CD4-positive, CD25-positive, alpha-beta regulatory T cell (primary cell): ENCODE measurements around the gene SMTN. TPM values are rescaled to one million over a fixed set of nuclear protein-coding genes. Genes with fewer than 3 reads are reported as not detected.
A peak's percentile ranks its signal among the peaks of the same experiment; 100 is the strongest.
"Not testable (repeated sequence)": the region's sequence is repeated elsewhere in the genome, so short reads cannot be mapped to it uniquely, and the experiment has no call there.

ENCODE experiments used
- ATAC-seq, 2 donors: fragments of 150-1000 bp; cut with Tn5 transposase; one replicate each; pipeline ENCODE4 v1.10.0; 2021; ENCODE audit warnings: low read depth in 2 of 2, moderate number of reproducible peaks in 2 of 2, moderate library complexity in 1 of 2
- DNase-seq, 3 donors: peaks; one replicate each; pipeline versions ENCODE4 v3.0.0 to v3.0.0-alpha.2; 2012 to 2022; ENCODE audit warnings: mixed read lengths in 1 of 3
- H3K27ac ChIP-seq: one replicate; pipeline ENCODE4 v1.7.0; 2013; ENCODE audit warnings: mild to moderate bottlenecking, low read length; ENCODE audit not compliant: insufficient read depth, poor library complexity, severe bottlenecking
- H3K27me3 ChIP-seq: one replicate; pipeline ENCODE4 v1.7.0; 2013; ENCODE audit warnings: low read length; ENCODE audit not compliant: control insufficient read depth, insufficient read depth
- H3K36me3 ChIP-seq: one replicate; pipeline ENCODE4 v1.7.0; 2013; ENCODE audit warnings: mild to moderate bottlenecking, low read length, moderate library complexity; ENCODE audit not compliant: control insufficient read depth, insufficient read depth
- H3K4me1 ChIP-seq: 2 replicates; pipeline ENCODE4 v1.7.0; 2013; ENCODE audit warnings: mild to moderate bottlenecking, low read length; ENCODE audit not compliant: insufficient read depth, control insufficient read depth, poor library complexity, severe bottlenecking
- H3K4me3 ChIP-seq: one replicate; pipeline ENCODE4 v1.7.0; 2013; ENCODE audit warnings: low read depth, mild to moderate bottlenecking, low read length, moderate library complexity
- H3K9me3 ChIP-seq, 2 experiments: 1 replicate in 1 of 2; 2 replicates in 1 of 2; pipeline ENCODE4 v1.7.0; 2013; ENCODE audit warnings: low read length in 2 of 2, mild to moderate bottlenecking in 1 of 2, moderate library complexity in 1 of 2; ENCODE audit not compliant: control insufficient read depth in 2 of 2
- H3K27ac Mint-ChIP-seq, 3 donors: one replicate each; pipeline ENCODE4 v1.8.0; 2020 to 2022; ENCODE audit warnings: mild to moderate bottlenecking in 3 of 3, mixed read lengths in 3 of 3, moderate library complexity in 2 of 3
- H3K27me3 Mint-ChIP-seq: one replicate; pipeline ENCODE4 v1.8.0; 2022; ENCODE audit warnings: mild to moderate bottlenecking, mixed read lengths
- H3K36me3 Mint-ChIP-seq: one replicate; pipeline ENCODE4 v1.8.0; 2020; ENCODE audit warnings: mixed read lengths
- H3K4me1 Mint-ChIP-seq, 4 donors: one replicate each; pipeline ENCODE4 v1.8.0; 2020 to 2022; ENCODE audit warnings: mixed read lengths in 4 of 4, mild to moderate bottlenecking in 1 of 4
- H3K4me3 Mint-ChIP-seq, 4 donors: one replicate each; pipeline ENCODE4 v1.8.0; 2020 to 2022; ENCODE audit warnings: mild to moderate bottlenecking in 4 of 4, mixed read lengths in 4 of 4, moderate library complexity in 3 of 4
- H3K9me3 Mint-ChIP-seq, 7 donors: one replicate each; pipeline ENCODE4 v1.8.0; 2020 to 2022; ENCODE audit warnings: mixed read lengths in 7 of 7, mild to moderate bottlenecking in 3 of 7, moderate library complexity in 2 of 7
- polyA plus RNA-seq, 4 donors: library from polyadenylated mRNA; unstranded; fragments of 300-500 nt; fragmentation: Illumina TruSeq; gene quantifications; one replicate each; pipeline ENCODE4 v1.2.3, GENCODE V29; 2021
- total RNA-seq: library from RNA; stranded (reverse); gene quantifications from one replicate; pipeline ENCODE4 v1.2.3, GENCODE V29; 2022

The SMTN gene
- total and polyA plus RNA-seq, 5 donors from 2014 or later, result 0.33 to 6.5 (median 0.63) TPM; not detected in 1

- no peaks in the 10 kb centered on the region for H3K4me1 Mint-ChIP-seq
- no peak for ATAC-seq
Measured at GRCh38 chr22:31094741-31095140, 13.6 kb downstream of the SMTN start.

GRCh38 chr22:31095637-31096249 is 14.6 kb downstream of the SMTN start:
- DNase-seq (no peak), ATAC-seq (no peak)
- H3K27ac Mint-ChIP-seq, result peak overlapping the region in 1 of 3 donors; percentile 75
- Histone ChIP-seq H3K27ac (no peak overlapping the region), H3K9me3 (no peaks in the 10 kb centered on the region), H3K4me3 (no peak overlapping the region), H3K36me3 (no peaks in the 10 kb centered on the region), H3K4me1 (no peaks in the 10 kb centered on the region), H3K27me3 (no peaks in the 10 kb centered on the region)
- H3K9me3 Mint-ChIP-seq, result no peaks in the 10 kb centered on the region
- H3K36me3 Mint-ChIP-seq, result peaks cover 5% of the 10 kb centered on the region
- H3K27me3 Mint-ChIP-seq, result no peaks in the 10 kb centered on the region
- H3K4me3 Mint-ChIP-seq, result no peak overlapping the region
- H3K4me1 Mint-ChIP-seq, result no peaks in the 10 kb centered on the region

More at GRCh38 chr22:31094741-31095140, 13.6 kb downstream of the SMTN start:
- no peak overlapping the region for H3K27ac ChIP-seq
- H3K9me3 ChIP-seq, result no peaks in the 10 kb centered on the region
- no peaks in the 10 kb centered on the region for H3K4me1 ChIP-seq
- H3K4me3 ChIP-seq, result no peak overlapping the region
- DNase-seq, result no peak
- Mint-ChIP-seq H3K36me3 (peaks cover 5% of the 10 kb centered on the region), H3K9me3 (no peaks in the 10 kb centered on the region), H3K27ac (no peak overlapping the region), H3K4me3 (no peak overlapping the region), H3K27me3 (no peaks in the 10 kb centered on the region)
- H3K27me3 ChIP-seq, result no peaks in the 10 kb centered on the region
- H3K36me3 ChIP-seq, result no peaks in the 10 kb centered on the region

- Histone ChIP-seq H3K27me3 (no peaks in the 10 kb centered on the region), H3K36me3 (no peaks in the 10 kb centered on the region), H3K4me1 (no peaks in the 10 kb centered on the region), H3K27ac (no peak overlapping the region), H3K9me3 (no peaks in the 10 kb centered on the region), H3K4me3 (no peak overlapping the region)
- ATAC-seq (no peak), DNase-seq (no peak)
- peaks cover 0 to 1% (median 0%) of the 10 kb centered on the region in 7 donors for H3K9me3 Mint-ChIP-seq
- H3K27ac Mint-ChIP-seq, result peak overlapping the region in 1 of 3 donors; percentile 62
- H3K27me3 Mint-ChIP-seq, result no peaks in the 10 kb centered on the region
- H3K4me3 Mint-ChIP-seq, result no peak overlapping the region
- peaks cover 5% of the 10 kb centered on the region for H3K36me3 Mint-ChIP-seq
- H3K4me1 Mint-ChIP-seq, result no peaks in the 10 kb centered on the region
Measured at GRCh38 chr22:31096657-31097279, 15.7 kb downstream of the SMTN start.

- H3K36me3 Mint-ChIP-seq, H3K27me3 ChIP-seq, H3K9me3 Mint-ChIP-seq, ATAC-seq, H3K27ac ChIP-seq, H3K4me1 Mint-ChIP-seq, H3K4me3 ChIP-seq, H3K27me3 Mint-ChIP-seq, H3K36me3 ChIP-seq, H3K4me3 Mint-ChIP-seq, DNase-seq, H3K9me3 ChIP-seq, H3K27ac Mint-ChIP-seq, H3K4me1 ChIP-seq: not testable (repeated sequence)
Measured at GRCh38 chr22:31097539-31097938, 16.4 kb downstream of the SMTN start.

- H3K9me3 ChIP-seq, result no peaks in the 10 kb centered on the region
- DNase-seq (no peak), ATAC-seq (no peak)
- H3K4me1 ChIP-seq, result no peaks in the 10 kb centered on the region
- Mint-ChIP-seq H3K4me3 (peak overlapping the region in 1 of 4 donors; percentile 61), H3K9me3 (peaks cover 0 to 1% (median 0%) of the 10 kb centered on the region in 7 donors), H3K36me3 (peaks cover 5% of the 10 kb centered on the region), H3K4me1 (no peaks in the 10 kb centered on the region), H3K27ac (no peak overlapping the region), H3K27me3 (no peaks in the 10 kb centered on the region)
- H3K27me3 ChIP-seq, result no peaks in the 10 kb centered on the region
- H3K36me3 ChIP-seq, result no peaks in the 10 kb centered on the region
- H3K27ac ChIP-seq, result no peak overlapping the region
- H3K4me3 ChIP-seq, result no peak overlapping the region
Measured at GRCh38 chr22:31097941-31098631, 17.0 kb downstream of the SMTN start.

- Histone ChIP-seq H3K27ac (no peak overlapping the region), H3K27me3 (no peaks in the 10 kb centered on the region), H3K36me3 (no peaks in the 10 kb centered on the region), H3K4me1 (no peaks in the 10 kb centered on the region), H3K4me3 (no peak overlapping the region), H3K9me3 (no peaks in the 10 kb centered on the region)
- no peak overlapping the region for H3K27ac Mint-ChIP-seq
- no peak for DNase-seq
- H3K4me3 Mint-ChIP-seq, result peak overlapping the region in 1 of 4 donors; percentile 61
- H3K4me1 Mint-ChIP-seq, result no peaks in the 10 kb centered on the region
- peaks cover 5% of the 10 kb centered on the region for H3K36me3 Mint-ChIP-seq
- H3K9me3 Mint-ChIP-seq, result peaks cover 0 to 1% (median 0%) of the 10 kb centered on the region in 7 donors
- no peaks in the 10 kb centered on the region for H3K27me3 Mint-ChIP-seq
- no peak for ATAC-seq
Measured at GRCh38 chr22:31098632-31099110, 17.6 kb downstream of the SMTN start.

GRCh38 chr22:31099386-31099785 is 18.3 kb downstream of the SMTN start:
- H3K9me3 Mint-ChIP-seq, result peaks cover 0 to 1% (median 0%) of the 10 kb centered on the region in 7 donors
- Histone ChIP-seq H3K4me1 (no peaks in the 10 kb centered on the region), H3K27me3 (no peaks in the 10 kb centered on the region), H3K4me3 (no peak overlapping the region), H3K27ac (no peak overlapping the region), H3K9me3 (no peaks in the 10 kb centered on the region), H3K36me3 (no peaks in the 10 kb centered on the region)
- no peaks in the 10 kb centered on the region for H3K4me1 Mint-ChIP-seq
- ATAC-seq (no peak), DNase-seq (no peak)
- no peak overlapping the region for H3K27ac Mint-ChIP-seq
- H3K4me3 Mint-ChIP-seq, result no peak overlapping the region
- H3K36me3 Mint-ChIP-seq, result peaks cover 5% of the 10 kb centered on the region
- H3K27me3 Mint-ChIP-seq, result no peaks in the 10 kb centered on the region
